Body of pancreas (tissue), 4 donors: ENCODE results near the gene TIGD2.

Source experiments
- POLR2A ChIP-seq, 3 donors: fragments of 450-650 bp; IDR thresholded peaks; one replicate each; pipeline ENCODE4 v1.6.1; 2016; ENCODE audit warnings: antibody characterized with exemption in 3 of 3, mild to moderate bottlenecking in 2 of 3
- TF ChIP-seq, protein P1 (sequence below), 7 experiments: fragments of 450-650 bp in 4 of 7; fragments of 200-600 bp in 3 of 7; sonication (generic) in 3 of 7; IDR thresholded peaks; one replicate each; pipeline ENCODE4 v1.5.1; 2016 to 2019; ENCODE audit warnings: antibody characterized with exemption in 7 of 7

GRCh38 chr4:89164400-89164799 lies 53.1 kb downstream of the TIGD2 start:
- TF ChIP-seq, protein P1, sequence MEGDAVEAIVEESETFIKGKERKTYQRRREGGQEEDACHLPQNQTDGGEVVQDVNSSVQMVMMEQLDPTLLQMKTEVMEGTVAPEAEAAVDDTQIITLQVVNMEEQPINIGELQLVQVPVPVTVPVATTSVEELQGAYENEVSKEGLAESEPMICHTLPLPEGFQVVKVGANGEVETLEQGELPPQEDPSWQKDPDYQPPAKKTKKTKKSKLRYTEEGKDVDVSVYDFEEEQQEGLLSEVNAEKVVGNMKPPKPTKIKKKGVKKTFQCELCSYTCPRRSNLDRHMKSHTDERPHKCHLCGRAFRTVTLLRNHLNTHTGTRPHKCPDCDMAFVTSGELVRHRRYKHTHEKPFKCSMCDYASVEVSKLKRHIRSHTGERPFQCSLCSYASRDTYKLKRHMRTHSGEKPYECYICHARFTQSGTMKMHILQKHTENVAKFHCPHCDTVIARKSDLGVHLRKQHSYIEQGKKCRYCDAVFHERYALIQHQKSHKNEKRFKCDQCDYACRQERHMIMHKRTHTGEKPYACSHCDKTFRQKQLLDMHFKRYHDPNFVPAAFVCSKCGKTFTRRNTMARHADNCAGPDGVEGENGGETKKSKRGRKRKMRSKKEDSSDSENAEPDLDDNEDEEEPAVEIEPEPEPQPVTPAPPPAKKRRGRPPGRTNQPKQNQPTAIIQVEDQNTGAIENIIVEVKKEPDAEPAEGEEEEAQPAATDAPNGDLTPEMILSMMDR (IDR thresholded peaks at IDR 0.05) = peak in 2 of 7 experiments; percentile 7 to 17
- no peak for TF ChIP-seq POLR2A (IDR thresholded peaks at IDR 0.05)
